ENCODE data around the gene ATP5PD. TPM values are rescaled to one million over a fixed set of nuclear protein-coding genes. Genes with fewer than 3 reads are reported as not detected.

Gene ATP5PD
- total and polyA plus RNA-seq, 2 of the 13 experiments (the other 11 are each of a cell fraction or from before 2014, with no cell fraction given), result 158 to 428 TPM

GRCh38 chr17:75084039-75084660 is 37.4 kb upstream of the ATP5PD start (continued):
- TF ChIP-seq ZNF646 (CRISPR knock-in tag; IDR thresholded peaks at IDR 0.05) (peak; percentile 50; the same call in 1 of the 2 replicates), PITX1 (CRISPR knock-in tag; IDR thresholded peaks at IDR 0.05) (peak; percentile 90), ZNF784 (CRISPR knock-in tag; IDR thresholded peaks at IDR 0.05; ENCODE audit: borderline replicate concordance) (peak; percentile 73; the same call in 1 of the 2 replicates), ZNF687 (CRISPR knock-in tag; IDR thresholded peaks at IDR 0.05) (peak; percentile 80), ZNF292 (CRISPR knock-in tag; IDR thresholded peaks at IDR 0.05; ENCODE audit: borderline replicate concordance, low read depth) (peak; percentile 91), TAF1 (CRISPR knock-in tag; IDR thresholded peaks at IDR 0.05) (0 out of 2 replicates have a peak, but pooled peaks have one; percentile 1), ESRRA (CRISPR knock-in tag; IDR thresholded peaks at IDR 0.05; ENCODE audit: low read depth) (peak; percentile 90), ZSCAN22 (CRISPR knock-in tag; IDR thresholded peaks at IDR 0.05) (no peak), BATF2 (CRISPR knock-in tag; IDR thresholded peaks at IDR 0.05) (no peak), PHF21A (CRISPR knock-in tag; IDR thresholded peaks at IDR 0.05) (peak; percentile 89), ZBTB25 (CRISPR knock-in tag; IDR thresholded peaks at IDR 0.05) (peak; percentile 81), NRL (CRISPR knock-in tag; IDR thresholded peaks at IDR 0.05; ENCODE audit: borderline replicate concordance) (peak; percentile 54; the same call in 1 of the 2 replicates)
